Stimulated activated CD8-positive, alpha-beta memory T cell treated with anti-CD3 and anti-CD28 coated beads, Interleukin-4, amount 100 ng/mL, for 24 hours (primary cell): ENCODE measurements around the gene CHI3L2.

Experiments used
- DNase-seq: peaks from one replicate; pipeline ENCODE4 v3.0.0-alpha.2; 2020; ENCODE audit warnings: low read depth

Gene CHI3L2

DNA sequence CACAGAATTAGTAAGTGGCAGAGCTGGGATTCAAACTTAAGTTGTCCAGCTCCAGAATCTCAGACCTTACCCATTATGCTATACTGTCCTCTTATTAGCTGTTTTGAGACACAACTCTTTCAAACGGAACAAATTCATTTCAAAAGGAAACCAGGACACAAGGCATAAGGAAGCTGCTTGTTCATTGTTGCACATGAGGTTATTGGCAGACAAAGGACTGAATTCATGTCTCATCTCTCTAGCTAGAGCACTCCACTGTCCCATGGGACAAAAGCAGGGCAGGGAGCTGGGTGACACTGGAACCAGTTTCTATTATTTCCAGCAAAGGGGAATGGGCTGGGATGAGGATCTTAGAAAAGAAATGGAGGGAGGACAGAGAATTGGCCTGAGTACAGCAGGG, 26.4 kb downstream of the CHI3L2 start:
- DNase-seq = no peak

DNA sequence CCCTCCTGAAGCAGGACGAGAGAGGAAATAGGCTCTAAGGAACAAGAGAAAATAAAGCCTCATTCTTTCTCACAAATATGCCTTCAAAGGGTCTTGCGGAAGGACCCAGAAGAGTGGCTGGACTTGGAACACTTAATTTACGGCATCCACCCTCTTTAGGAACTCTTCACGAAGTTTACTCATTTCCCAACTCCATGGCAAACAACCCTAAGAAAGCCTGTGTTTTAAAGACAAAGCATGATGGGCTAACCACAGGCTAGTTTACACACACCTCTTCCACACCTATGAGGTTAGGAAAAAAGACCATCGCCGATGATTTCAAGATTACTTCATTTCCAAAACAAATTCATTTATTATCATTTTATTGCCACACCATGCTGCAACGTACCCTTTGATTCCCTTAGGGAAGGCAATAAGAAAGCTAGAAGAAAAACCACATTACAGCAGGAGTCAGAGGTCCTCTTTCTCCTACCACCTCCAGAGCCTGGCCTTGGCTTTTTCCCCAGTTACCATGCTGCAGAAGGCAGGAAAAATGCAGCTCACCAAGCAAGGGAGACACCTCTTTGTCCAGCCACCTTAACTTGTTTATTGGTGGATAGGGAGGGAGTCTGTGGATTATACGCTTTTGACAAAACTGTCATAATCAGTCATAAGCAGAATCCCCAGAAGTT, 29.6 kb downstream of the CHI3L2 start:
- no peak for DNase-seq

DNA sequence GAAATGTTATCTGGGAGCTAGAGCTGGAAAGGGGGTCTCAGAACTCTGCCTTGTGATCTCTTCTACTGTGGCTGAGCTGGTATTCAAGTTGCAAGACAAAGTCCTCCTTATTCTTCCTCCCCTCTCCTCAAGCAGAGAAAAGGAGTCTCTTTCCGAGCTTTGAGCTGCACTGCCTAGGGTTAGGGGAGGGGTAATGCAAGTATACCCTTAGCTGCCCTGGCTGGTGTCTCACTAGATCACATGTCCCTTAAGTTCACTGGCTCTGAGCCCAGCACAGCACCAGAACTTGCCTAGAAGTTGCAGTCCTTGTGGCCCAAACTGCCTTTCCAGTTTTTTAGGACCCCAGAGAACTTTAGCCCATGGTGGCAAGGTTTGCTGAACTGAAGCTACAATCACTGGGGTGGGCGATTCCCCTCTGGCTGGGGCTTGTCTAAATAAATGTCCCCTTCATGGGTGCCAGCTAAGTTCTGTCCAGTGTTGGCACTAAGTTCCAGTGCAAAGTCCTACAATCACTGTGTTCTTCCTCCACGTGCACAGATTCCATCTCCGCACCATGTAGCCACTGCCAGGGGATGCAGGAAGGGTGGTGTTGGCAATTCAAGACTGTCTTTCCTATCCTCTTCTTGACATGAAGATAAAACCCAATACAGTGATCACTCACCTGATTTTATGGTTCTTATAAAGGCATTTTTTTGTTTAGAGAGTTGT, 40.4 kb downstream of the CHI3L2 start:
- no peak for DNase-seq

DNA sequence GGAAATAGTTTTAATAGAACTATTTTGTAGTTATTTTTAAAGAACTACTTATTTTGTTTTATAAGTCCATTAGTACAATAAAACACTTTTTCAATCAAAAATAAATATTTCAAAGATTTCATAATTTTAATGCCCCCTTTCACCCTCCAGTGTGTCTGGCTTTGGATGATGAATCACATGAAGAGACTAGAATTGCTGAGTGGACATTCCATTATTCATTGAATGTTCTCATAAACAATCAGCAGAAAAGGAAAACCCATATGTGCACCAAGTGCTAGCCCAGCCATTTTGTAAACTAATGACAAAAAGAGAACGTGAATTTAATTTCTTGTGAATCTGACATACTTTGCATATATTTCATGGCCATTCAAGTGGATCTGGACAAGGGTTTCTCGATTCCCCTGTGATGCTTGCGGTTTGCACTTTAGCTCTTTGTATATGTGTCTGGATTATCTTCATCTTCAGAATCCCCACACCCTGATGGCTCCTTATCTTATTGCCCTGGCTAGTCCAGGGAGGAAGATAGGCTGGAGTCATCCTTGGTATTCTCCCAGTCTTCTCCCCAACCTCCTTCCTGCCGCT, 42.4 kb downstream of the CHI3L2 start:
- DNase-seq = no peak

DNA sequence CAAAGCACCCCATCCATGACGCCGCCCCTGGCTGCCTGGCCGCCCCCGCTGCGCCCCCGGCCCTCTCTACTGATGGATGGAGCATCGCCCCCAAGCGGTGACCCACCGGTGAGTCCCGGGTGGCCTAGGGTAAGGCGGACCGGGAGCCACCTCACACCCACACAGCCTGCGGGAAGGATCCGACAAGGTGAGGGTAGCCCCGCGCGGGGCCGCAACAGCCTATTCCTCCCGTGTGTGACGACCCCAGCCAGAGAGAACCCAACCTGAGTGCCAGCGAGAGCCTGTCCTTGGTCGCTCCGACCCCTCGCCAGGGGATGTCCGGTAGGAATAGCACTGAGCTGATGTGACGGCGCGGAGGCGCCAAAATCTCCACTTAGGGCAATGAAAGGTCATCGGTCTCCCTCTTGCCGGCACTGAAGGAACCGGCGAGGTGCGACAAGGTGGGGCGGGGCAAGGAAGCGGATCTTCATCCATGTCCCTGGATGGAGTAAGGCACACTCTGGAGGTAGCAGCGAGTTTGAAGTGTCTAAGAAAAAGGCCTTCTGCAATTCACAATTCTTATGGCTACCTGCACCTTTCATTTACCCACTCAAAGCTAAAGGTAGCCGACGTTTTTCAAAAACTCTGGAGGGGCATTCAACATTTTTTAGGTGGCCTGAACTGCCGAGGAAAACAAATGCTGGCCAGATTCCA, 43.4 kb downstream of the CHI3L2 start:
- DNase-seq = no peak

DNA sequence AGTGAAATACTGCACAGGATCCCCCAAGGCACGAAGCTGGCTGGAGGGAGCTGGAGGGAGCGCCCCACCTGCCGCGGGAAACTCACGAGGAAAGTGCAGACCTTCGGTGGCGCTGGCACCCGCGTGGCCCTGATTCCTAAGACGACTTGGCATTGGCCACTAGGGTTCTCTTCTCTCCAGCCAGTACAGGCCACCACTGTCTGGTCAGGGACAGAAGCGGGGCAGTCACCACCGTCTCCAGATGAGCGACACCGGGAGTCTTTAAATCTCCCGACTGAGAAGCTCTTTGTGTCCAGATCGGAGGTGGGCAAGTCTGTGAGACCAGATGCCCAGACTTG, 43.9 kb downstream of the CHI3L2 start:
- DNase-seq = no peak

DNA sequence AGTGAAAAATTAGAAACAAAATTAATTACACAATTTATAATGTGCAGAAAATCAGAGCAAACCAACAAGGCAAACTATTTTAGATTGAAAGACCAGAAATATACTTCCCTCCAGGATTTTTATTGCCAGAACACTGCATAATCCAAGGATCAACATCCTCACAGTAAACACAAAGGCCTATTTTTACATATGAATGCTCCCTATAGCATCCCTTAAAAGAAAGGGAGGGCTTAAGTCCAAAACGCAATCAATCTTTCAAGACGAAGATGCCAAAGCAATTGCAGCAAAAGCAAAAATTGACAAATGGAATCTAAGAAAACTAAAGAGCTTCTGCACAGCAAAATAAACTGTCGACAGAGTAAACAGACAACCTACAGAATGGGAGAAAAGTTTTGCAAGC, 44.6 kb downstream of the CHI3L2 start:
- no peak for DNase-seq

DNA sequence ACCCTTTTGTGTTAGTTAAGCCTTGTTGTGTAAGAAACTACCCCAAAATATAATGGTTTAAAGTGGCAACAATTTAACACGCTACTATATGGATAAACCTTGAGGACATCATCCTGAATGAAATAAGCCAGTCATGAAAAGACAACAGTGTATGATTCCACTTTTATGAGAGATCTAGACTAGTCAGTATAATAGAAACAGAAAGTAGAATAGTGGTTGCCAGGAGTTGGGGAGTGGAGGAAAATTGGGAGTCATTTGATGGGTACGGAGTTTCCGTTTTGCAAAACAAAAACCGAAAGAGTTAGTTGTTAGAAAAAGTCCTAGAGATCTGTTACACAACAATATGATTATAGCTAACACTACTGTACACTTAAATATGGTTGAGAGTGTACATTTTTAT, 47.1 kb downstream of the CHI3L2 start:
- DNase-seq = no peak

DNA sequence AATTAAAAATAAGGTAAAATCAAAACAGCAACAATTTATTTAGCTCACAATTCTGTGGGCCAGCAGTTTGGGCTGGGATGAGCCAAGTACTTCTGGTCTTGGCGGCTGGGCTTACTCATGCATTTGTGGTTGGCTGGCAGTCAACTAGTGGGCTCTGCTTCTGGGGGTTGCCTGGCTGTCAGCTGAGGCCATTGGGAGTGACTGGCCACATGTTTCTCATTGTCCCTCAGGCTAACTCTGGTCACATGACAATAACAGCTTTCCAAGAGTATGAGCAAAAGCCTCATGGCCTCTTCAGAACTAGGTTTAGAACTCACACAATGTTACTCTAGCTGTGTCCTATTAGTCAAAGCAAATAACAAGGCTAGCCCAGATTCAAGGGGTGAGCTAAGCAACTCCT, 47.6 kb downstream of the CHI3L2 start:
- DNase-seq = no peak

DNA sequence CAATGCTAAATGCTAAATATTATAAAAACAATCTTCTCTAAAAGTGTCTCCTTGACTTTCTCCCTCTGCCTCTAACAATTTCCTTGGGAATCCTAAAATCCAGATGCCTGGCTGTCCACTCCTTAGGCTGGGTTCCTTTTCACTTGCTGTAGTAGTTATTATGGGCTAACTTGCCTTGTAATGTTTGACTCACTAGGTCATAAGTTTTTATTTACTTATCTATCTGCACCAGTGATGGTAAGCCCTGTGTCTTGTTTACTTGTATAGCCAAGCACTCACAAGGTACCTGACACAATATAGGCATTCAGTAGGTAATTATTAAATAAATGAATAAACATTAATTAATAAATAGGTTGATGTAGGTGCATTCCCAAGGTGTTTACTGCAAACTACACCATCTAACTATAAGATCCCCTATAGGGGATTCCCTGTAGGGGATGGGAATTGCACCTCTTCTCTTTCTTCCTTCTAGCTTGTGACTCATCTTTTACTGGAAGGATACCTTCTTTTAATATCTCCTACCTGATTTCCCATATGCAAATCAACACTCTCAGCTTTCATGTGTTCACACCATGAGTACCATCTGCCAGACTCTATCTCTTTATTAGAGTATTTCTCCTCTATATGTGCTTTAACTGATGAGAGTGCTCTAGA, 48.4 kb downstream of the CHI3L2 start:
- no peak for DNase-seq

DNA sequence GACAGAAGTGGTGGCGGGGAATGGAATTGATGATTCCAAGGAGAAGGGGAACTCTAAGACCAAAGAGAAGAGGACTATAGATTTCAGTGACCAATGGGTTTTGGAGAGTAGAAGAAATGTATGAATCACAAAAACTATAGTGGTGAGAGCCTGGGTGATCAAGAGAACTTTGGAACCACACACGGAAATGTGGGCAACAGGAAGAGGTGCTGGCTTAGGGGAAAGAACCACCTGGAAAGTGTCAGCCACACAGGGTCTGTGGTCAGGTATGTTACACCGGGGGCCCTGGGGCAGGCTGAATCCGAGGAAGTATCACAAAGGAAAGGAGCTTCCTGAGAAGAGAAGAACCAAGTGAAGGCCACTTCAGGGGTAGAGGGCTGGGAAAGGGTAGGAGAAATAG, 51.6 kb downstream of the CHI3L2 start:
- no peak for DNase-seq

DNA sequence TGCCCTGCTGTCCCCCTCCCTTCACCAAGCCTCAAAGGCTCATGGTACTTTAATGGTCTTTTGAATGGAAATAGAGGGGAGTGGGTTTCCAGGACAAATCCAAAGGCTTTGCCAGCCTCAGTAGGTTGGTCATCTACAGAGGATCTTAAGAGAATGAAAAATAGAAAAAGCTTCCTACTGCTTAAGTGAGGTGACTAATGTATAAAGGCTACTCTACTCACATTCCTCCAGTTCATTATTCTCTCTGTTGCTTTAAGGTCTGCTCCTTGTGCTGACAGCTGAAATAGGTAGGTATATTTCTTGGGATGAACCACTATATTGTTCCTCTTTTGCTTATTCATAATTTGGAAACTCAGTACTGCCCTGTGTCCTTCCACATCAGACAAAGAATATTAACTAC, 52.8 kb downstream of the CHI3L2 start:
- DNase-seq = no peak

DNA sequence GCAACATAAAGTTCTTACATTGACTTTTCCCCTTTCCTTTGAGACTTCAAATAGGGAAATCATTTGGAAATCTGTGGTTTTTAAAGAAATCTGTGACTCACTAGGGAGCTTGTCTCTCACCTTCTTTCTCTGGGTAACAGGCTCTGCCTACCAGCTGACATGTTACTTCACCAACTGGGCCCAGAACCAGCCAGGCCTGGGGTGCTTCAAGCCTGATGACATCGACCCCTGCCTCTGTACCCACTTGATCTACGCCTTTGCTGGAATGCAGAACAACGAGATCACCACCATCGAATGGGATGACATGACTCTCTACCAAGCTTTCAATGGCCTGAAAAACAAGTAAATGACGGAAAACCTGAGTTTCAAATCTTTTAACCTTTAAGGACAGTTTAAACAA, 53.9 kb downstream of the CHI3L2 start:
- no peak for DNase-seq

DNA sequence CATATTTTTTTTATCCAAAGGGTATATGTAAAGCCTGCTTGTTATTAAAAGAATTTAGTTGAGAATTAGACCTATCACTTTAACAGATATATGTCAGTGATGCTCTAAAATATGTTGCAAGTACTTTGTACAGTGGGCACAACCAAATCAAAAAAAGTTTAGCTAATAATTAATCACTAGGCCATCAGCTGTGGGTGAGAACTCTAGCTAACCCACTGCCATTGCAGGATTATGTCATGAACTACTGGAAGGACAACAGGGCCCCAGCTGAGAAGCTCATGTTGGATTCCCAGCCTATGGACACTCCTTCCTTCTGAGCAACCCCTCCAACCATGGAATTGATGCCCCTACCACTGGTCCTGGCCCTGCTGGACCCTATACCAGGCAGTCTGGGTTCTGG, 56.3 kb downstream of the CHI3L2 start:
- DNase-seq = no peak

DNA sequence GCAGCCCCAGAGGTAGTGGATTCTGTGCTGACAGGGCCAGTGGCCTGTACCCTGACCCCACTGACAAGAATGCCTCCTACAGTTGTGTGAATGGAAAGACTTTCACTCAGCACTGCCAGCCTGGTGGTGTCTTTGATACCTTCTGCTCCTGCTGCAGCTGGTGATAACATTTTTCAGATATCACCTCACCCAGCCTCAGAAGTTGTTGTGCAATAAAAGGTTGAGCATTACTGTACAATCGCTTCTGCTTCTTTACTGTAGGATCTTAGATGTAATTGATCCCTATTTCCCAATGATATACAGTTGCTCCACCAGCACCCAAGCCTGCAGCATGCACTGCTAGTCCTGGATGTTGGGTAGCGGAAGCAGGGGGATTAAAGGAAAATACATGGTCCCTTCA, 58.4 kb downstream of the CHI3L2 start:
- DNase-seq = no peak

DNA sequence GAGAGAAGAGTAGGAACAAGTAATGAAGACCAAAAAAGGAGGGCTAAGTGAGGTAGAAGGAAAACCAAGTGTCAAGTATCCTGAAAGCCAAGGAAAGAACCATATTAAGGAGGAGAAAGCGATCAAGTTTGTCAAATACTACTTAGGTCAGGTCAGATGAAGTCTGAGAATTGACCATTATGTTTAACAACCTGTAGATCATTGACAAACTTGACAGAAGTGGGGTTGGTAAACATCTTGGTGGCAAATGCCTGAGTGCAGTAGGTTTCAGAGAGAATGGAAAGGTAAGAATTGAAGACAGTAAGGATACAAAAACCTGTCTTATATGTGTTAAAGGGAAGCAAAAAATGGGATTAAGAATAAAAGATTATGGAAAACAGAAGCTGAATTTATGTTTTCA, 59.4 kb downstream of the CHI3L2 start:
- DNase-seq = no peak

DNA sequence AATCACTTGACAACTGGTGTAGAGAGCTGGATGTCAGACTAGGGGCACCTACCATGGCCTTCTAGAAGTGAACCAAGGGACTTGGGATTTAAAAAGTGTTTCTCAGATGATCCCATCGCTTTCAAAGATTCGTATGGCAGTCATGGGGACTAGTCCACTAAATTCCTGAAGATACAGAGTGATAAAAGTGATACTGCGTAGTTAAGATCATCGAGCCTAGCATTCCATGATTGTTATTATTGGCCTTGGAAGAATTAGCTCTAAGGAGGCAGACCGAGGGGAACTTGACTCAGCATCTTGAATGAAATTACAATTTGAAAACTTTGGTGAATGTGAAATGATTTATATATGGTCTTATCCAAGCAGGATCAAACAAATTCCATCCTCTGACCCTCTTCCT, 61.9 kb downstream of the CHI3L2 start:
- DNase-seq = no peak

DNA sequence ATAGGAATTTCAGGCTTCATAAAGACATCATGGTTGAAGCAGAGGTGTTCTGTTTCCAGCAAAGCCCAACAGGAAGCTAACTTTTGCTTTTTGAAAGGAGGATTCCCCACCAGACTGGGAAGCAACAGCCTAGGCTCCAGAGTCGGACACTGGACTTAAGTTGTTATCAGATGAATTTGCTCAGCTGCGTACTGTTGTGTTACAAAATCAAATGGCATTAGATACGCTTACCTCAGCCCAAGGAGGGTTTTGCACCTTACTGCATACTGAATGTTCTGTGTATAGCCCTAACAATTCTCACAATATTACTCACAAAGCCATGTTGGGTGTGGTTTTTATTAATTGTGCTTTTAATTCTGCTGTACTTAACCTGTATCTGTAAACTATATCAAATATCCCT, 62.6 kb downstream of the CHI3L2 start:
- DNase-seq = no peak

DNA sequence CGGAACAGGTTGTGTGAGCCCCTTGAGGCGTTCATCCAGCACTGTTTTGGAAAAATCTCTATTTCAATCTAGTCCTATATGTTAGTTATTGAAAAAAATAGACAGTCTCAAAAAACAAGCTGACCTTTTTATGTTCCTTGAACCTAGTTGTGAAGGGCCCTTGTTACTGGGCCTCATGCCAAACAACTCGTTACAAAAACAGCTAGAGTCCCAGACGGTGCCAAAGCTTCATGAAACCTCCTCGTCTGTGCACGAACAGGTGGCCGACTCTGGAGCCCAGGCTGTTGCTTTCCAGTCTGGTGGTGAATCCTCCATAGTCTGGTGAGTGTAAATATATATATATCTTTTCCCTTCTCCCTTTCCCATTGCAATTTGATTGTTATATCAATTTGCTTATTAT, 63.1 kb downstream of the CHI3L2 start, which contains the start of gene CHIA:
TSS of gene CHIA (plus strand) at position 222 of the 400 bp plus-strand sequence. CDS start 19,617 bp downstream, outside the sequence.
- DNase-seq = no peak
